ENCODE data around the gene KIF21A.

The KIF21A gene

GRCh38 chr12:39440781-39441180, 2.1 kb downstream of the KIF21A start:
- peak in 5 of 58 donors; percentile 0 to 8 (median 7) for DNase-seq

GRCh38 chr12:39440101-39440500, 2.8 kb downstream of the KIF21A start:
- no peak for DNase-seq

GRCh38 chr12:39435531-39435930, 7.4 kb downstream of the KIF21A start:
- DNase-seq: no peak

- DNase-seq: no peak
Measured at GRCh38 chr12:39431797-39432196, 11.1 kb downstream of the KIF21A start.

DNA sequence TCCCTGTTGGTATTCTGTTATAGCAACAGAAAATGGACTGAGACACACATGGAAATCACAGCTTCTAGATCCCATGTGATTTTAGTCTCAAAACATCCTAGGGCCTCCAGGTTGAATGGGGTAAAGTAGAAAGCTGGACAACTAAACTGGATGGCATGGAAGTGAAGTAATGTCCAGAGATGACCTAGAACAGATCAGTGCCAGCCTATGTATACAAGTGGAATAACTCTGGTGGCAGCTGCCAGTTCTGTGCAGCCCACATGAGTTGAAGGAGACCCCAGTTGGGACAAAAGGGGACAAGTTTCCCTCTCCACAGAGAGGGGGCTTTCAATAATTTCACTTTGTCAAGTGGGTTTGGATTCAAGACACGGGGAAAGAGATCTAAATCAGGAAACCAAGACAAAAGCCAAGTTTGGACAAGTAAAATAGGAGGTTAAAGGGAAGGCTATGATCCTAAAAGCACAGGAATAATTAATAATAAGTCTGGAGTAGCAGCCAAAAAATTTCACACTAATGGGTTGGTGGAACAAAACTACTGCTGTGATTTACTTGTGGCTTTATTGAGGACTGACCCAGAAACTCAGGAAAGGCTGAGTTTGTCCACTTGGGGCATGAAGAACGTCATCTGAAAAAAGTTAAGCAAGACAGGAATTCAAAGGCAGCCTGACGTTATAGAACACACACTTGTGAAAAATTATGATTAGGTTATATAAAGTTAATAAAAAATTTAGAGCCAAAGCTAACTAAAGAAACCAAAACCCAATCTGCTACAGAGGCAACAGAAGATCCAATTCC, 11.7 kb downstream of the KIF21A start:
- DNase-seq: no peak

GRCh38 chr12:39429809-39430208, 13.1 kb downstream of the KIF21A start:
- DNase-seq: no peak

- DNase-seq: no peak
Measured at GRCh38 chr12:39427360-39427808, 15.5 kb downstream of the KIF21A start.

DNA sequence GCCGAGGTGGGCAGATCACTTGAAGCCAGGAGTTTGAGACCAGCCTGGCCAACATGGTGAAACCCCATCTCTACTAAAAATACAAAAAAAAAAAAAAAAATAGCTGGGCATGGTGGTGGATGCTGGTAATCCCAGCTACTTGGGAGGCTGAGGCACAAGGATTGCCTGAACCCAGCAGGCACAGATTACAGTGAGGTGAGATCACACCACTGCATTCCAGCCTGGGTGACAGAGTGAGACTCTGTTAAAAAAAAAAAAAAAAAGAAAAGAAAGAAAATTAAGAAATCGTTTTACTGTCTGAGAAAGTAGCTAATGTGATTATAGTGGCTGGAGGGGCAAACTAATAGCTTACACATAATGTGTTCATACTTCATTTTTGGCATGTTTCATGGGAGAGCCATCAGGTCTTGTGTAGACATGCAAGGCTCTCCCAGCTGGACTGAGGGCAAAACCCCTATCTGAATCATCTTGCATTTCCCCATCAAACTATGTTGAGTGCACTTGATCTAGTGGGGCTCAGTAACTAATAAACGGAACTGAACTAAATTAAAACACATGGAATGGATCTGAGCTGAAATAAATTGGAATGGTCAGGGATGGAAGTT, 16.2 kb downstream of the KIF21A start:
- no peak for DNase-seq

DNA sequence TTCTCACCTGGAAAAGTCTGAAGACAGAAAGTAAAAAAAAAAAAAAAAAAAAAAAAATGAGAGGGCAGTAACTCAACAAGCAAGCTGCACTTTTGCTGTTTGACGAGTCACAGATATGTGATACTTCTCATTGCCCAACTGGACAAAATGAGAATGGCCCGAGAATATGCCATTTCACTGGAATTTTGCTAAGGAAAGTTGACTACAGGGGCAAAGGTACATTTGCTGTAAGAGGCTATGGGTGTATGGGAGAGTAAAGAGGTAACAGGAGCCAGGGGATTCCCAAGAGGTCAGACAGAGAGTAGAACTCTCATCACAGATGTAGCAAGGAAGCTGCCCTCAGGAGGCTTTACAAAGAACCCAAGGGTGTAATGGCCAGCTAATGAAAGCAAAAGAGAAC, 22.9 kb downstream of the KIF21A start:
- DNase-seq: no peak

GRCh38 chr12:39419471-39419870, 23.4 kb downstream of the KIF21A start:
- DNase-seq: no peak

- no peak for DNase-seq
Measured at GRCh38 chr12:39417916-39418315, 25.0 kb downstream of the KIF21A start.

GRCh38 chr12:39413836-39414771, 28.8 kb downstream of the KIF21A start:
- DNase-seq: no peak

DNA sequence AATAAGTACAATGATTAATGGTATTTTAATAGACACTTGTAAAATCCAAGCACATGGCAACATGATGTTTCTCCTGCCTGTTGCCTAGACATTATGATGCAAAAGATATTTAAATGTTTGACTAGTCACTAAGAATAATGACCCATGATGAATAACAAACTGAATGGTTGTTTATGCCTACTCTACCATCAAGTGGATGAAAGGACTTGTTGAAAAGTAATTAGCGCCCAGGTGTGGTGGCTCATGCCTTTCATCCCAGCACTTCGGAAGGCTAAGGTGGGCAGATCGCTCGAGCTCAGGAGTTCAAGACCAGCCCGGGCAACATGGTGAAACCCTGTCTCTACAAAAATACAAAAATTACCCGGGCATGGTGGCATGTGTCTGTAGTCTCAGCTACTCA, 30.7 kb downstream of the KIF21A start:
- DNase-seq: no peak

- DNase-seq: no peak
Measured at GRCh38 chr12:39406262-39406661, 36.7 kb downstream of the KIF21A start.

GRCh38 chr12:39405580-39405979, 37.3 kb downstream of the KIF21A start:
- no peak for DNase-seq

DNA sequence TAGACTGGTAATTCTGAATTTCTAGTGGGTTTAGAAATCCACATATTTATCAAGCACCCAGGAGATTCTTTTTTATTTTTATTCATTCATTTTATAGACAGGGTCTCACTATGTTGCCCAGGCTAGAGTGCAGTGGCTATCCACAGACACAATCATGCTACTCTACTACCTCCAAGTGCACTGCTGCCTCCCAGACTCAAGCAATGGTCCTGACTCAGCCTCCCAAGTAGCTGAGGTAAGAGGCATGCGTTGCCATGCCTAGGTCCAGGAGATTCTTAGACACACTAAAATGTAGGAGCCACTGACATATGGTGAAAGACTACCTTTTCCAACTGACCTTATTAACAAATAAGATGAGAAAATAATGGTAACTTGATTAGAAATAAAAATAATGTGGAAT, 38.9 kb downstream of the KIF21A start:
- no peak for DNase-seq

GRCh38 chr12:39403376-39403775, 39.5 kb downstream of the KIF21A start:
- no peak for DNase-seq

GRCh38 chr12:39402922-39403321, 40.0 kb downstream of the KIF21A start:
- DNase-seq: no peak

DNA sequence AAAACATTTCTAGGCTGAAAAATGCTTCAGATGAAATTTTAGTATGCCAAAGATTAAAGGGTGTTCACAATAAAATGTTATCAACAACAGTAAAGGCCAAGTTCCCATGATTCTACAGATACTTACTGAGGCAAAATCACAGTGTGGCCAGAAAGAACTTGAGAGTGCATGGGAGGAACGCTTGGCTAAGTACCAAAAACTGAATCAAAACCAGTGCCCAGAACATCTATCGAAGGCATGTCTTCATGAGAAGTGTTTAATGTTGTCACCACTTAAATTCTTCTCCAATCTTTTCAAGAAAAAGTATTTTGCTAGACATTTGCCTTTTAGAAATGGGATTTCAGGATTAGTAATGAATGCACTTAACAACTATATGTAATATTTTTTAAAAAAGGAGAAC, 41.5 kb downstream of the KIF21A start:
- DNase-seq: peak in 1 of 58 donors; percentile 4

DNA sequence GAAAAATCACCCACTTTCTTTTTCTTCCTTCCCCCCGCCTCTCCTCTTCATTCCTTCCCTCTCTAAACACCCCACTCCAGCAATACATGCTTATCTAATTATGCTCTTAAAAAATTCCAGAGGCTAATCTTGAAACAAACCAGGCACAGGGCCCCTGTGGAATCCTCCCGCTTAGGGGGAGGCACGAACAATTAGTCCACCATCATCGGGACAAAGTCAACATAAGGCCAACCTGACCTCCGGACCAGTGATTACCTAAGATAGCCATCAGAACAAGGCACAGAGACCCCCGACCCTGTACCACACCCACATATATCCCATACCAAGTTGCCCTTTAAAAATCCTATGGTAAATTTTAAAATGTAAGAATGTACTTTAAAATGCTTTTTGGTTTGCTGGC, 47.1 kb downstream of the KIF21A start:
- DNase-seq: no peak

DNA sequence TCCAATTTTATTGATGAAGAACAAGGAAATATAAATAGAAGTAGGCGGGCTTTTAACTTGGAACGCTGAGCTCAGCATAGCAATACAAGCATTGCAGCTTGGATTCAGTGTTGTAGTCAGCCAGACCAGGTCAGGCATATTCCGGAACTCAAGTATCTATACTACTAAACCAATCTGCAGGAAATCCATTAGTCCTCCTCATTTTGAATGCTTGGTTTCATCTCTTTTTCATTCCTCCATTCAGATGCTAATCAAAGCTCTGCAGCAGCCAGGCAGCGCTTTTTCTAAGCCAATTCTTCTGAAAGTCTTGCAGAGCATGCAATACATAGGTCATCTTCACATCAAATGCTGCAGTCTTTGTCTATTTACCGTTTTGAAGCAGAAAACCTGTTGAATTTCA, 49.0 kb downstream of the KIF21A start:
- peak in 5 of 58 donors; percentile 1 to 12 (median 7) for DNase-seq

DNA sequence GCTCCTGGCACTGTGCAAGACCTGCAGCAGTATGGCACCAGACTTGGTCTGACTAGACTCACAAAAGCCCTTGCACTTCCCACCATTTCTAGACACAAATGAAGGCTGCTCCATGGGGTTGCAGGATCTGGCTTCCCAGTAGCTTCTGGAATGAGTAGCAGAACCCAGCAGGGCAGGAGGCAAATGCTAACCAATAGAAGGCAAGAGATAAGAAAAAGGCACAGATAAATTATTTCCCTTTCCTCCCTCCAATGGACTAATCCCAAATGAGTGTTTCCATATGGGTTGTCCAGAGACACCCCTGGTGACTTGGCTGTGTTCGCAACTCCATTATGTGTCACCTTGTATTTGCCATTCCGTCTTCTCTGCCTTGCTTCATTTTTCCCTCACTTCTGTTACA, 49.7 kb downstream of the KIF21A start:
- DNase-seq: no peak
